GM12872 (cell line): ENCODE measurements around the gene TPSAB1.
"Not testable (repeated sequence)": the region's sequence is repeated elsewhere in the genome, so short reads cannot be mapped to it uniquely, and the experiment has no call there.

Experiments
- TF ChIP-seq, protein P1 (sequence below): IDR thresholded peaks from 3 replicates; pipeline ENCODE4 v1.5.1; 2011; ENCODE audit warnings: low read depth, mild to moderate bottlenecking, low read length, moderate library complexity; ENCODE audit not compliant: insufficient read depth

TPSAB1 gene

DNA sequence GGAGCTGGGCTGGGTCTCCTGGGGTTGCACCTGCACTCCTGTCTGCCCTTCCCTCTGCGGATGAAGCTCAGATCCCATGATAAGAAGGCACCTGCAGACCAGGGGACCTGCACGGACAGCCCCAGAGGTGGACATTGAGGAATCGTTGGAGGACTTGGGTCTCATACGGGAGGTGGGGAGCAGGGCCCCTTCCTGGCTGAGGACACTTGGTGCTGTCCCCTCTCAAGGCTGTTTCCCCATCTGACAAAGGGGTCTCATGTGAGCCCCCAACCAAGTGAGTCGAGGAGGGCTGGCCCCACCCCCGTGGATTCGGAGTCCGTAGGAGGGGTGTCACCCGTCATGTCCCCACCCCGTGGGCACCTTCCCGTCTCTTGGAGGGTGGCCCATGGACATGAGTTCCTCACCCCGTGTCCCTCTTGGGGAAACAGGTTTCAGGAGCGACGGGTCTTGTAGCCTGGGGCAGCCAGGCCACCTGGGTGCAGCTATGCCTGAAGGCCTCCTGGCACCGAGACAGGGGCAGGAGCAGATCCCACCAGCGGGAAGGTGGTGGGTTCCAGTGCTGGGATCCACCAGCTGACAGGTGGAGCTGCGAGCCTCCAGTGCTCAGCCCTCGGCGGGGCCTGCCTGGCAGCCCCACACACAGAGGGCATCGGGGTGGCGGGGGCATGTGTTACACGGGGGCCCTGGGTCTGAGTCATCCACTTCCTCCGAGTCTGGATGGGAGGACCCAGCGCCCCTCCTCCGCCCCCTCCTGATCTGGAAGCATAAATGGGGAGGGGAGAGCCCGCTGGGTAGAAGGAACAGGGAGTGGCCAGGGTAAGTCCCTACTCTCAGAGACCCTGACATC lies 15.0 kb downstream of the TPSAB1 start, which contains the start of gene TPSD1:
TPSD1 (plus strand) TSS at position 794 of the 847 bp plus-strand sequence. CDS start 212 bp downstream, outside the sequence.
- TF ChIP-seq, protein P1, sequence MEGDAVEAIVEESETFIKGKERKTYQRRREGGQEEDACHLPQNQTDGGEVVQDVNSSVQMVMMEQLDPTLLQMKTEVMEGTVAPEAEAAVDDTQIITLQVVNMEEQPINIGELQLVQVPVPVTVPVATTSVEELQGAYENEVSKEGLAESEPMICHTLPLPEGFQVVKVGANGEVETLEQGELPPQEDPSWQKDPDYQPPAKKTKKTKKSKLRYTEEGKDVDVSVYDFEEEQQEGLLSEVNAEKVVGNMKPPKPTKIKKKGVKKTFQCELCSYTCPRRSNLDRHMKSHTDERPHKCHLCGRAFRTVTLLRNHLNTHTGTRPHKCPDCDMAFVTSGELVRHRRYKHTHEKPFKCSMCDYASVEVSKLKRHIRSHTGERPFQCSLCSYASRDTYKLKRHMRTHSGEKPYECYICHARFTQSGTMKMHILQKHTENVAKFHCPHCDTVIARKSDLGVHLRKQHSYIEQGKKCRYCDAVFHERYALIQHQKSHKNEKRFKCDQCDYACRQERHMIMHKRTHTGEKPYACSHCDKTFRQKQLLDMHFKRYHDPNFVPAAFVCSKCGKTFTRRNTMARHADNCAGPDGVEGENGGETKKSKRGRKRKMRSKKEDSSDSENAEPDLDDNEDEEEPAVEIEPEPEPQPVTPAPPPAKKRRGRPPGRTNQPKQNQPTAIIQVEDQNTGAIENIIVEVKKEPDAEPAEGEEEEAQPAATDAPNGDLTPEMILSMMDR: not testable (repeated sequence)

- TF ChIP-seq, protein P1: no peak
These were observed 16.4 kb downstream of the TPSAB1 start for GRCh38 chr16:1256874-1257322.

DNA sequence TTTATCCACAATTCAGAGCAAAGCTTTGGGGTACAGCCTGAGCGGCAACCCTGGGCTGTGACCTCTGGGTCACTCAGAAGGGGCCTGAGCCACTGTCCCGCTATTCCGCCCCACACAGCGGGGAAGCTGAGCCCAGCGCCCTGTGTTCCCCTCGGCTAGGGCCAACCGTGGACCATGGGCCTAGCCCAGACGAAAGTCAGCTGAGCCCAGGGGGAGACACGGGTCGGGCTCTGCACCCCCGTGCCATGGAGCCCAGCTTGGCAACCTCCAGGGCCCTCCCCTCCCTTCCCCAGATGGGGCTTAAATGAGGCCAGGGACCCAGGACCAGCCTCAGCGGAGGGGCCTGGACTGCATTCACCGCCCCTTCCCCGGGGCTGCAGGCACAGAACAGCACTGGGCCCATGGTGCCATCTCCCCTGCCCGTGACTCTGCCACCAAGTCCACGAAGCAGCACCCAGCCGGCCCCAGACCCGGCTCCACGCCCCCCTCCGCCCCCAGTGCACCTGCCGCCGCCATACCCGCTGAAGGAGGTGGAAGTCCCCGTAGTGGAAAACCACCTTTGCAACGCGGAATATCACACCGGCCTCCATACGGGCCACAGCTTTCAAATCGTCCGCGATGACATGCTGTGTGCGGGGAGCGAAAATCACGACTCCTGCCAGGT lies 17.2 kb downstream of the TPSAB1 start:
- TF ChIP-seq, protein P1: no peak

DNA sequence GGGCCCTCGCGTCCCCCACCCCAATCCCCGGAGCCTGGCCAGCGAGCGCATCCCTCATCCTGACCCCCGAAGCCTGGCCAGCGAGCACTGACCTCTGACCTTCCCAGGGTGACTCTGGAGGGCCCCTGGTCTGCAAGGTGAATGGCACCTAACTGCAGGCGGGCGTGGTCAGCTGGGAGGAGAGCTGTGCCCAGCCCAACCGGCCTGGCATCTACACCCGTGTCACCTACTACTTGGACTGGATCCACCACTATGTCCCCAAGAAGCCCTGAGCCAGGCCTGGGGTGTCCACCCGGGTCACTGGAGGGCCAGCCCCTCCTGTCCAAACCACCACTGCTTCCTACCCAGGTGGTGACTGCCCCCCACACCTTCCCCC lies 17.7 kb downstream of the TPSAB1 start:
- TF ChIP-seq, protein P1: no peak

DNA sequence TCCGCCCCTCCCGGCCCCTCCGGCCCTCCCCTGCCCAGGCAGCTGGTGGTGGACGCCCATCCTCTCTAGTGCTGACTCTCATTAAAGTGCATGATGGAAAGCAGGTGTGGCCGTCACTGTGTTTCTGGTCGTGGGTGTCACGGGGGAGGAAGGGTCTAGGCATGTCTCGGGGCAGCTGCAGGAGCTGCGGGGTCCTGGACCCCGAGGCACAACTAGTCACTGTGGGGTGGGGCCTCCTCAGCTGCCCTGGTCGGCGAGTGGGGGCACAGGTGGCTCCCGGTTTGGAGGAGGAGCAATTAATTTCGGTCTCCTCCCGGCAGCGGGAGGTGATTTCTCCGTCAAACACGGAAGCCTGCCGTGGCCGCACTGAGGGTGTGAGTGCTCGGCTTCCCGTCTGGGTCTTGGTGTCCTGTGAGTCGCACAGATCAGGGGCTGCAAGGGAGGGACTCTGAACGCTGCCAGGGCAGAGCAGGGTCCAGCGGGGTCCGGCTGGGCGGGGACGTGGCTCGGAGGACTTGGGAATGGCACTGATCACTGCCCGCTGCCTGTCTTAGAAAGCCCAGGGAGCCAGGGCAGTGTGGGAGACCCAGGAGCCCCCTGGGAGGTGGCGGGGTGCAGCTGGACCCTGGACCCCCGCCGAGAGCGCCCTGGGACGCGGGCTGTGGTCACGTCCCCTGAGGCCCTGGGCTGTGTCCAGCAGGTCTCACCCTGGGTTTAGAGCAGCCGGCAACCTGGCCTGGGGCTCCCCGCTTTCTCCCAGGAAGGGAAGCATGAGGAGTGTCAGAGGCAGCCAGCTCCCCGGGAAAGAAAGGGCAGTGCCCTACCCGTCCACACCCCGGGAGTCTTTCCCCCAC lies 18.6 kb downstream of the TPSAB1 start:
- TF ChIP-seq, protein P1: no peak

DNA sequence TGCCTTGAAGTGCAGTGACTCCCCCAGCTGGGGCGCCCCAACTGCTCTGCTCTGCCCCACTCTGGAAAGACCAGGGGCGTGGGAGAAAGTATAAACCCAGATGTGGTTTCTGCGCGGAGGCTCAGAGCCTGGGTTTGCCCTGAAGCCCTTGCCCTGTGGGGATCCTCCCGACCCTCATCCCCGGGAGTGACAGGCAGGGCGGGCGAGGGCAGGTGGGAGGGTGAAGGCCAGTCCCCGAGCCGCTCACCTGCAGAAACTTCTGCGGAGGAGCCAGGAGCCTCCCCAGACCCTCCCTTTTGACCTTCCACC lies 19.2 kb downstream of the TPSAB1 start:
- TF ChIP-seq, protein P1: no peak

GRCh38 chr16:1260101-1260680 lies 19.7 kb downstream of the TPSAB1 start:
- TF ChIP-seq, protein P1: no peak
